GM18511 (cell line): ENCODE results near the gene ARTN.

ENCODE experiments used
- ATAC-seq: cut with Tn5 transposase; IDR thresholded peaks from one replicate; pipeline ENCODE4 v1.9.1; 2021; ENCODE audit warnings: mild to moderate bottlenecking, moderate library complexity; ENCODE audit not compliant: unreplicated experiment

The ARTN gene

DNA sequence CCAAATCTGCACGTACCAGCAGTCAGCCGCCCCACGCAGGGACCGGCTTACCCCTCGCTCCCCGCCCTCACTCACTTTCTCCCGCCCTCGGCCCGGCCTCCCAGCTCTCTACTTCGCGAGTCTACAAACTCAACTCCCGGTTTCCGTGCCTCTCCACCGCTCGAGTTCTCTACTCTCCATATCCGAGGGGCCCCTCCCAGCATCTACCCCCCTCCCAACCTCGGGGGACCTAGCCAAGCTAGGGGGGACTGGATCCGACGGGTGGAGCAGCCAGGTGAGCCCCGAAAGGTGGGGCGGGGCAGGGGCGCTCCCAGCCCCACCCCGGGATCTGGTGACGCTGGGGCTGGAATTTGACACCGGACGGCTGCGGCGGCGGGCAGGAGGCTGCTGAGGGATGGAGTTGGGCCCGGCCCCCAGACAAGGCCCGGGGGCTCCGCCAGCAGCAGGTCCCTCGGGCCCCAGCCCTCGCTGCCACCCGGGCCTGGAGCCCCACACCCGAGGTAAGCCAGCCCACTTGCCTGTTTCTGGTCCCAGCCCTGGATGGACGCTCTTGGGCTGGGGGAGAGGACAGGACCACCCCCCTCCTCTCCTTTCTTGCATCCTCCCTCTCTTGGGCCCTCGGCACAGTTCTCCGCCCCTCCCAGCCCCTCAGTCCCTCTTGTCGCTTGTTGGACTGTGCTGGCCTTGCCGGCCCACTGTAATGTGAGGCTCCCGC lies at the start of gene ARTN:
Gene ARTN (plus strand): TSS at position 416 of the 715 bp plus-strand sequence. CDS start 1,856 bp downstream, outside the sequence.
- no peak for ATAC-seq

GRCh38 chr1:43885279-43885801 lies 48.3 kb upstream of the ARTN start:
- no peak for ATAC-seq

GRCh38 chr1:43887748-43888147 lies 45.9 kb upstream of the ARTN start:
- no peak for ATAC-seq

- ATAC-seq: no peak
Observed at GRCh38 chr1:43890815-43891214, 42.8 kb upstream of the ARTN start.

- ATAC-seq: no peak
Observed at GRCh38 chr1:43893006-43893405, 40.6 kb upstream of the ARTN start.

DNA sequence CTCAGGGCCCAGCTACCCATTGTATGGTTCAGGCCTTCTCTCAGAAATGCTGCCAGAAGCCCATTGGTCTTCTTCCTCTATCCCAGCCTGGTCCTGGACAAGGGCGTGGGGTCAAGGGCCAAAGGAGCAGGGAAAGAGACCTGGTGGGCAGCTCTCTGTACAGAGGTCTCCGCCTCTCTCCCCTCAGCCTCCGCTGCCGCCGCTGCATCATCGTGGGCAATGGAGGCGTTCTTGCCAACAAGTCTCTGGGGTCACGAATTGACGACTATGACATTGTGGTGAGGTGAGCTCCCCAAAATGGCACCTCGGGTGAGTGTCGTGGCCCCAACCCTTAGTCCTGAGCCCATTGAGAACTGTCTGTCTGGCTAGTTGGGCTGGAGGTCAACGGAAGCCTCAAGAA lies 34.6 kb upstream of the ARTN start:
- no peak for ATAC-seq

DNA sequence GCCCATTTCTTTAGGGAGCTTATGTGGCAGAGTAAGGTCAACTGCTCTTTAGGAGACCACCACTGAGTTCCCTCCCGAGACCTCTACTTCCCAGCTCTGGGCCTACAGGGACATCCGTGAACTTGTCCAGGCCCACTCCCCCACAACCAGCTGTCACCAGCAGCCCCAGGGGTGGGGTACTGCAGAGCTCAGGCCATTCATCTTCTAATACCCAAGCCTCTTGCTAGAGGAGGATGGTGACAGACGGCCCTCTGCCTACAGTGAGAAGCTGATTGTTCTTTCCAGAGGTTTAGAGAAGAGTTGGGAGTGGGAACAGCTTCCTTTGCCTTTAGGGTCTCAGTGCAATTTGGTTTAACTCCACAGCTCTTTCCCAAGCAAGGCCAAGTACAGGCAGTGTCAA lies 33.2 kb upstream of the ARTN start:
- no peak for ATAC-seq

DNA sequence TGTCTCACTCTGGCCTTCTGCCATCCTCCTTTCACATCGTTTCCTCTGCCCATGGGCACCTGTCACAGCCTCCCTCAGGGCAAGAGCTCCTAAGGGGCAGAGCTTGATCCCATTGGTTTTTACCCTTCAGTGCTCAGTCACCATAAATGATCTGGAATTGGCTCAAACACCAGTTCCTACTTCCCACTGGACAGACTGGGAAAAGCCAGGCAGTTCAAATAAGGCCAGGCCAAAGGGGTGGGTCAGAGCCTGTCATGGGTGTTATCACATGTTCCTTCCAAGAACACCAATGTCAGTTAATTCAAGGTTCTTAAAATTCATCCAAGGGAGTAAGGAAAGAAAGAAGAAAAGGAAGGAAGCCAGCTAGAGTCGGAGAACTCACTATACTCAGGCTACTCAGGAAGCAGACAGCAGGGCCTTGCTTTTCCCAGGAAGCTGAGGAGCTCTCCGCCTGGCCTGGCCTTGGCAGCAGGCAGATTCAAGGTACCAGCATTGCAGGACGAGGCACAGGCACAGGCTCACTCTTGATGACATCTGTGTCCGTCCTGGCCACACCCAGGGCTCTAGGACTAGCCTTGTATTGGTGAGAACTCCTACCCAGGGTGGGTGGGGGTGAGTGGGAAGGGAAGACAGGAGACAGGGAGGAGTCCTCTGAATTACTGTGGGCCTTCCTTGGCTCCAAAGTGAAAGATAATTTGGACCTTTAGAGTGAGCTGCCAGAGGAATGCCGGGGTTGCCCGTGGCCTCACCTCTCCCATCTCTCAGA lies 32.2 kb upstream of the ARTN start:
- no peak for ATAC-seq

DNA sequence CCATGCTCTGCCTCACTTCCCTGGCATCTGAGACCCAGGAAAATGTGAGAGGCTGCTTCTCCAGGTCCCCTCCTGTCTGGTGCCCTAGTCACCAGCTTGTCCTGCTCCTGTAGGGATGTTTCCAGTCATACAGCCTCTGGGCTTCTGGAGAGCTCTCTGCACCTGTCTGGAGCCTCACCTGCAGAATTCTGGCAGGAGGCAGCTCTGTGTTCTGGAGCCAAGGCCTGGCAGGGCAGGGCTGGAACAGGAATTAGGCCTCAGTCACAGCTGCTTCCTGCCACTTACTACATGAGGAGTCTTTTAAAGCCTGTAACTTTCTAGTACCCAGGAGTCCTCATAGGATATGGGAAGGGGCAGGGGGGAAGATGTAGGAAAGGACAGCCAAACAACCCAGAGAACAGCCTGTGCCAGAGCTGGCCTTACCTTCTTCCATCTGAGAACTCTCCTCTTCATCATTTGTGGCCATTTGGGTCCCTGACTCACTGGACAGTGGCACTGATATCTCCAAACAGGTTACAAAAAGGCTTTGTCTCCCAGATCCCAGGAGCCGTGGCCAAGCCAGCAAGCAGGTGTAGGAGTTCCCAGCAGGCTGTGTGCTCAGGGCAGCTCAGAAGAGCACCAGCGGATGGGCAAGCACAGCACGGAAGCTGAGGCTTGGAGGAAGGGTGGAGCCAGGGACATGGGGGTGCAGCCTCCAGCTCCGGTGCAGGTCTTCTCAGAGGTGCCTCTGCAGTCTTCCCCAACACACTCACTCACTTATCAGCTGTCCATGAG lies 31.4 kb upstream of the ARTN start:
- ATAC-seq: no peak

DNA sequence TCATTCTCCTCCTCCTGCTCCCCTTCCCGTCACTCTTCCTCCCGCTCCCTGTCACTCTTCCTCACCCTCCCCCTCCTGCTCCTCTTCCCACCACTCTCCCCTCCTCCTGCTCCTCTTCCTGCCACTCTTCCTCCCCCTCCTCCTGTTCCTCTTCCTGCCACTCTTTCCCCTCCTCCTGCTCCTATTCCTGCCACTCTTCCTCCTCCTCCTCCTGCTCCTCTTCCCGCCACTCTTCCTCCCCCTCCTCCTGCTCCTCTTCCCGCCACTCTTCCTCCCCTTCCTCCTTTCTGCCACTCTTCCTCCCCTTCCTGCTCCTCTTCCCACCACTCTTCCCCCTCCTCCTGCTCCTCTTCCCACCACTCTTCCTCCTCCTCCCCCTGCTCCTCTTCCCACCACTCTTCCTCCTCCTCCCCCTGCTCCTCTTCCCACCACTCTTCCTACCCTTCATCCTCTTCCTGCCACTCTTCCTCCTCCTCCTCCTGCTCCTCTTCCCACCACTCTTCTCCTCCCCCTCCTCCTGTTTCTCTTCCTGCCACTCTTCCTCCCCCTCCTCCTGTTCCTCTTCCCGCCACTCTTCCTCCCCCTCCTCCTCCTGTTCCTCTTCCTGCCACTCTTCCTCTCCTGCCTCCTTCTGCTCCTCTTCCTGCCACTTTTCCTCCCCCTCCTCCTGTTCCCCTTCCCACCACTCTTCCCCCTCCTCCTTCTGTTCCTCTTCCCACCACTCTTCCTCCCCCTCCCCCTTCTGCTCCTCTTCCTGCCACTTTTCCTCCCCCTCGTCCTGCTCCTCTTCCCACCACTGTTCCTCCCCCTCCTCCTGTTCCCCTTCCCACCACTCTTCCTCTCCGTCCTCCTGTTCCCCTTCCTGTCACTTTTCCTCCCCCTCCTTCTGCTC lies 28.7 kb upstream of the ARTN start:
- ATAC-seq: no peak

DNA sequence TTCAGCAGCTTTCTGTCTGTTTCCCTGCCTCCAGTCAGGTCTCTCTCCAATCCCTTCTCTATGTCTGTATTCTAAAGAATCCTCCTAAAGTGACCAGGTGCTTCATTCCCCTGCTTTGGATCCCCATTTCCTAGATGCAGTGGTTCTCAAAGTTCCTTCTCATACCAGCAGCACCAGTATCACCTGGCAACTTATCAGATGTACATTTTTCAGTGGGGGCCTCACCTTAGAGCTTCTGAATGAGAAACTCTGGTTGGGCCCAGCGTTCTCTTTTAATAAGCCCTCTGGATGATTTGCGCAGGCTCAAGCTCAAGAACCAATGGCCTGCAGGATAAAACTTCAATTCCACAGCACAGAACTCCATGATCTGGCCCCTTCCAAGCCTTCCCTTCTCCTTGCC lies 25.4 kb upstream of the ARTN start:
- ATAC-seq: no peak

DNA sequence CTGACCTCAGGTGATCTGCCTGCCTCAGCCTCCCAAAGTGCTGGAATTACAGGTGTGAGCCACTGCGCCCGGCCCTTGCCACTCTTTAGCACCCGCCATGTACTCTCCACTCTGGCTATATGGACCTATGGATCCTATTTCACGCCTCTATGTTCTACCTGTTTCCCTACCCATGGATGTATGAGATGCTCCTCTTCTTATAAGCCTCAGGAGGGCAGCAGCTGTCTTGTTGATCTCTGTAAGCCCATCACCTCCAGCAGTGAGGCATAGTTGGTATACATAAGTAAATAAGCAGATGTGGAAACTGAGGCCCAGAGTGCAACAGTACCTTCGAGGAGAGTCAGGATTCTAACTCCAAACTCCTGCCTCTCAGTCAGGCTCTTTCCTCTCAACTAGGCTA lies 24.7 kb upstream of the ARTN start:
- no peak for ATAC-seq

GRCh38 chr1:43910343-43910742 lies 23.3 kb upstream of the ARTN start:
- no peak for ATAC-seq

DNA sequence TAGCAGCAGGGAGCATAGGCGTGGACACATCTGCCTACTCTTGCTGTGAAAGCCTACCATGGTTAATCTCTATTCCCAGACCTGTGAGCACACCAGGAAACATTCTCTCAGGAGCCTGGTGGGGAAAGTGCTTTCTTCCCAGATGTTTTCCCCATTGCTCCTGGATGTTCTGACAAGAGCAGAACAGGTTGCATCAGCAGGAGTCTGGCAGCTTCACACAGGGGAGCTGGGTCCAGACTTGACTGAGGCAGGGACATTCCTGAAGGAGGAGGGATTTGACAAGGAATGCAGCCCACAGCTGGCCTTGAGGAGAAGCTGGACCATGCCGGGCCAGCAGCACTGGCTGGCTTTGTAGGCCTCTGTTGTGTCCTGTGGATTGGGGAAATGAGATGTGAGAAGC lies 21.0 kb upstream of the ARTN start:
- no peak for ATAC-seq

- no peak for ATAC-seq
Observed at GRCh38 chr1:43913051-43913501, 20.5 kb upstream of the ARTN start.

- no peak for ATAC-seq
Observed at GRCh38 chr1:43913666-43914360, 19.8 kb upstream of the ARTN start.

- ATAC-seq: no peak
Observed at GRCh38 chr1:43914576-43915525, 18.8 kb upstream of the ARTN start.

DNA sequence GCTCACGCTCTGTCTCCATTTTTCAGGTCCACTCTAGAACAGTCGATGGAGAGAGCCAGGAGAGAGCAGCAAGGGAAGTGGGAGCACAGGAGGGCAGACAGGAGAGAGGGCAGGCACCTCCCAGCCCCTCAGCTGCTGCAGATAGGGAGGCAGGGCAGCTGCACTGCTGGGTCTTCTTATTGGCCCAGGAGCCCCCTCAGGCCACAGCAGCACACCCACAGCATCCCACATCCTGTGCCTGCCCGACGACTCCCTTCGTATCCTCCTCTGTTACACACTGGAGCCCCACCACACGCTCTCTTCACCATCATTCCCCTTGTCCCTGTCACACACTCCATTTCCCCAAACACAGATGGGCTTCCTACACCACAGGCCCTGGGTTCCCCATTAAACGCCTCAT lies 13.7 kb upstream of the ARTN start:
- ATAC-seq: no peak

GRCh38 chr1:43921022-43921421 lies 12.6 kb upstream of the ARTN start:
- no peak for ATAC-seq
